ENCODE data around the gene ZNF580. TPM values are rescaled to one million over a fixed set of nuclear protein-coding genes. Genes with fewer than 3 reads are reported as not detected.

Gene ZNF580
- total and polyA plus RNA-seq, 2 of the 13 experiments (the other 11 are each of a cell fraction or from before 2014, with no cell fraction given), result 4.4 to 6.0 TPM

- no peak for TF ChIP-seq ZNF530 (CRISPR knock-in tag; IDR thresholded peaks at IDR 0.05; ENCODE audit: low read depth)
- TF ChIP-seq, protein P1, sequence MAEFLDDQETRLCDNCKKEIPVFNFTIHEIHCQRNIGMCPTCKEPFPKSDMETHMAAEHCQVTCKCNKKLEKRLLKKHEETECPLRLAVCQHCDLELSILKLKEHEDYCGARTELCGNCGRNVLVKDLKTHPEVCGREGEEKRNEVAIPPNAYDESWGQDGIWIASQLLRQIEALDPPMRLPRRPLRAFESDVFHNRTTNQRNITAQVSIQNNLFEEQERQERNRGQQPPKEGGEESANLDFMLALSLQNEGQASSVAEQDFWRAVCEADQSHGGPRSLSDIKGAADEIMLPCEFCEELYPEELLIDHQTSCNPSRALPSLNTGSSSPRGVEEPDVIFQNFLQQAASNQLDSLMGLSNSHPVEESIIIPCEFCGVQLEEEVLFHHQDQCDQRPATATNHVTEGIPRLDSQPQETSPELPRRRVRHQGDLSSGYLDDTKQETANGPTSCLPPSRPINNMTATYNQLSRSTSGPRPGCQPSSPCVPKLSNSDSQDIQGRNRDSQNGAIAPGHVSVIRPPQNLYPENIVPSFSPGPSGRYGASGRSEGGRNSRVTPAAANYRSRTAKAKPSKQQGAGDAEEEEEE (CRISPR knock-in tag; IDR thresholded peaks at IDR 0.05; ENCODE audit: borderline replicate concordance), result no peak
- TF ChIP-seq ZGPAT (CRISPR knock-in tag; IDR thresholded peaks at IDR 0.05), result no peak; the same call in none of the 2 replicates
- no peak for TF ChIP-seq ZNF746 (CRISPR knock-in tag; IDR thresholded peaks at IDR 0.05)
- TF ChIP-seq JUN (CRISPR knock-in tag; IDR thresholded peaks at IDR 0.05), result no peak
- no peak for TF ChIP-seq ZNF737 (CRISPR knock-in tag; IDR thresholded peaks at IDR 0.05; ENCODE audit: borderline replicate concordance)
- no peak for TF ChIP-seq ZNF468 (CRISPR knock-in tag; IDR thresholded peaks at IDR 0.05)
- TF ChIP-seq SIX1 (CRISPR knock-in tag; IDR thresholded peaks at IDR 0.05; ENCODE audit: borderline replicate concordance), result peak; percentile 36; the same call in 1 of the 2 replicates
- peak in 1 of 2 experiments; percentile 39; a peak in 1 of 4 replicates for TF ChIP-seq KLF16 (CRISPR knock-in tag; IDR thresholded peaks at IDR 0.05)
- TF ChIP-seq ZNF816 (CRISPR knock-in tag; IDR thresholded peaks at IDR 0.05; ENCODE audit: borderline replicate concordance), result peak; percentile 89
- TF ChIP-seq ZKSCAN5 (CRISPR knock-in tag; IDR thresholded peaks at IDR 0.05), result no peak
- TF ChIP-seq NFYC (CRISPR knock-in tag; IDR thresholded peaks at IDR 0.05), result peak; percentile 14; the same call in 1 of the 2 replicates
- no peak for TF ChIP-seq CEBPZ (IDR thresholded peaks at IDR 0.05; ENCODE audit: low read length)
- TF ChIP-seq ZSCAN30 (CRISPR knock-in tag; IDR thresholded peaks at IDR 0.05), result no peak
- TF ChIP-seq, protein P2, sequence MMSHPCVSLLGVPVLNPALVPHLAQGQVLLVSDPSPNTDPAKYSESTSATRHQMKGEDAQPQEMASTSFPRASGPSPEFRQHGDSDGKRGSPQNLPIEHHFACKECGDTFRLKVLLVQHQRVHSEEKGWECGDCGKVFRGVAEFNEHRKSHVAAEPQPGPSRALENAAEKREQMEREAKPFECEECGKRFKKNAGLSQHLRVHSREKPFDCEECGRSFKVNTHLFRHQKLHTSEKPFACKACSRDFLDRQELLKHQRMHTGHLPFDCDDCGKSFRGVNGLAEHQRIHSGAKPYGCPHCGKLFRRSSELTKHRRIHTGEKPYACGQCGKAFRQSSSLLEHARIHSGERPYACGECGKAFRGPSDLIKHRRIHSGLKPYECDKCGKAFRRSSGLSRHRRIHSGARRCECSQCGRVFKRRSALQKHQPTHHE (CRISPR knock-in tag; IDR thresholded peaks at IDR 0.05; ENCODE audit: borderline replicate concordance), result no peak
- peak; percentile 62; the same call in 1 of the 2 replicates for TF ChIP-seq ARID4A (CRISPR knock-in tag; IDR thresholded peaks at IDR 0.05; ENCODE audit: borderline replicate concordance)
These were observed 42.9 kb downstream of the ZNF580 start (continued) for GRCh38 chr19:55683449-55684261.
